Measurements from ENCODE around the gene FHIT. TPM values are rescaled to one million over a fixed set of nuclear protein-coding genes. Genes with fewer than 3 reads are reported as not detected.

The FHIT gene
- total RNA-seq, 1 experiment from 2014 or later = 0.87 TPM

DNA sequence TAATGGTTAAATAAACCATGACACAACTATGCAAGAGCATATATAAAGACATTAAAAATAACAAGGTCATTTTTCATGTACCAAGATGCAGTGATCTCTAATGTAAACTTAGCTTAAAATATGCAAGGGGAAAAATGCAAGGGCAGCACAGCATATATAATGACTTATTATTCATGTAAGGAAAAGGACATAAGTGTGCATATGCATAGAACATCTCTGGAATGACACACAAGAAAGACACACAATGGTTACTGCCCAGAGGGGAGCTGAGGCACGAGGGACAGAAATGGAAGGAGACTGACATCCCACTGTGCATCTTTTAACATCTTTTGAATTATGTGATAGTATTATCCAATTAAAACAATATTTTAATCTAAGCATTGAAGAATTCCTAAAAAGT, 79.0 kb downstream of the FHIT start:
- no peak for DNase-seq (ENCODE audit: low spot score)

- no peak for DNase-seq (ENCODE audit: low spot score)
These were observed 81.5 kb downstream of the FHIT start for GRCh38 chr3:61169621-61170251.

DNA sequence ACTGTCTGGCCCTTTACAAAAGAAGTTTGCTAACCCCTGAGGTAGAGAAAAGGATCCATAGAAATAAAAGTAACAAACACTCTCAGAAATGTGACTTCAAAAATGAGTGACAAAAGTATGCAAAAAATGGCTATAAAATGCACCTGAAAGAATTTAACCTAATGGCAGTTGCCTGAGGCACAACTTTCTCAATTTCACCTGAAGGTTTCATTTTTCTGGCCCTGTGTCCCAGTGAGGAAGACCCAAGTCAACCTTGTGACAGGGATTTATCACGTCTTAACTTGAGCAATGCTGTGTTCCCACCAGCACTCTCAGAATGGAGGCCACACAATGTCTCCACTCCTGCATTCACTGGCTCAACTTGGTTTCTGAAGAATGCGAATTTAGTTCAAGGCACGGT, 83.0 kb downstream of the FHIT start:
- no peak for DNase-seq (ENCODE audit: low spot score)

DNA sequence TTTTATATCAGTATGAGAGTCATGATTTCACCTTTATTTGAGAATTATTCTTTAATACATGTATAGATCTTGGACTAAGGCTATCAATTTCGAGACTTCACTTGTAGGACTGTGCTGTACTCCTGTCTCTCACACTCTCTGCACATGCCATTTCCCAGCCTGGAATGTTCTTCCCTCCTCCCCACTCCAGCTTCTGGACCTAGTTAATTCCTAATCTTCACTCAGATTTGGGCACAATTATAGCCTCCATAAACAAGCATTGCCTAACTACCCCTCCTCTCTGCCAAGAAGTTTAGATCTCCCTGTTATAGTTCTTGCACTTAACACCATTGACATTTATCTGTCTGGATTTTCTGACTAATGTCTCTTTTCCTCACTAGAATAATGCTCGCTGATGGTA, 88.3 kb downstream of the FHIT start:
- no peak for DNase-seq (ENCODE audit: low spot score)

GRCh38 chr3:61158667-61159066, 92.6 kb downstream of the FHIT start:
- DNase-seq (ENCODE audit: low spot score) = no peak

GRCh38 chr3:61158216-61158615, 93.0 kb downstream of the FHIT start:
- no peak for DNase-seq (ENCODE audit: low spot score)

DNA sequence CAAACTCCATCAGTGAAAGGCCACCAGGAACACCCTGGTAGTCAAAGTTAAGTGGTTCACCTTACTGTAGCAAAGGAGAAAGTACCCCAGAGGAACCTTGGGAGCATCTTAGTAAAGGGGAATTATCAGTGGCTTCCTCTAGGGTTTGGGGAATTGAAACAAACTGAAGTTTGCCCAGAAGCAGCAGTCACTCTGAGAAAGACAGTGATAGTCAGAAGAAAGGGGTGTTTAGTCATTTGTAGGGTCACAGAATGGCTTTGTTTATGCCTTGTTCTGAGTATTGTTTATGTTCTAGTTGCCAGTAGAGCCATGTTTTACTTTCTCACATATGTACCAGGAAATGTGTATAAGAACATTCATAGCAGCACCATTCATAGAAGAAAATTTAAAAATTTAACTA, 93.8 kb downstream of the FHIT start:
- DNase-seq (ENCODE audit: low spot score) = no peak

DNA sequence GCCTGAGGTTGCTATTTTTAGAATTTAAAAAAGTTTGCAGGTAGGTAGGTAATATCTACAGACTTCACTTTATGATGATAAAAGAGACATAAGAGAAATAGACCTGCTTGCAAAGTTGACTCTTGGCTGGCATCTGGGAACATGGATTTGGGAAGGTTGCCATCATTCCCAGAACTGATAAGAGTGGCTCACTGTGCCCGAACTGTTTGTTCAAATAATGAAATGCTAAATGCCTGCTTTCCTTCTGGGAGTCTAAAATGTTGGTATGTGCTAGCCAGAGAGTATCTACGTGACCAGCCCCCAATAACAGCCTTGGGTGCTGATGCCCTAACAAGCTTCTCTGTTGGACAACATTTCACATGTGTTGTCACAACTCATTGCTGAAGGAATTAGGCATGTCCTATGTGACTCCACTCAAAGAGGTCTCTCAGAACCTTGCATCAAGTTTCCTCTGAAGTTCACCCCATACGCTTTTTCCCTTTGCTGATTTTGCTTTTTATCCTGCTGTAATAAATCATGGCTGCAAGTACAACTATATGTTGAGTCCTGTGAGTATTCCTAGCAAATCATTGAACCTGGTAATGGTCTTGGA, 95.5 kb downstream of the FHIT start:
- no peak for DNase-seq (ENCODE audit: low spot score)

DNA sequence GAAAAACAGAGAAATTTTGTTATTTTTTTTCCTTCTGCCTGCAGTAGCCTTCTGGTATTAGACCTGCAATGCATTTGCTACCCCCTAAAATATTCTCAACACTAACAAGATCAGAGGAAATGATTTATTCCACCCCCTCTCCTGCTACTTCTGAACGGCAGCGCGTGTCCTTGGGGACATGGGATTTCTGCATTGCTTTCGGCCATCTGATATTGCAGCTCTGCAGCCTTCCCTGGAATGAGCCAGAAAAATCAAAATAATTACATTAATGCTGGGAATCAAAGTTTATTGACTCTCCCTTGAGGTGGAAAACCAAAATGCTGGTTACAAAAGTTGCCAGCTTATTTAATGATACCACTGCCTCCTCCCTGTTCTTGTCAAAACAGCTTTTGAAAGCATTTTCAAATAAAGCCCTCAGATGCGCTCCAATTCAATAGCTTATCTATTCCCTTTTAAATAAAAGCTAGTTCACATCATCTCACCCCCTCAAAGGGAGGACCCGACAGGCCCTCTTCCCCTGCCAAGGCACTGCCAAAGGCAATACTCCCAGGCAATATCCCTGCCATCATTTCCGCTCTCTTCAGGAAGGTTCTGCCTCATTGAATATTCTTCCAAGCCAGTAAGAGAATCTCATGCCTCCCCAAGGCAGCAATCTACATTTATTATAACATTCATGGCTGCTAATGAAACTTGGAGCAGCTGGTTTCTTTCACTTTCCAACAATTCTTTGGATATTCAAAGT, 96.6 kb downstream of the FHIT start:
- no peak for DNase-seq (ENCODE audit: low spot score)

DNA sequence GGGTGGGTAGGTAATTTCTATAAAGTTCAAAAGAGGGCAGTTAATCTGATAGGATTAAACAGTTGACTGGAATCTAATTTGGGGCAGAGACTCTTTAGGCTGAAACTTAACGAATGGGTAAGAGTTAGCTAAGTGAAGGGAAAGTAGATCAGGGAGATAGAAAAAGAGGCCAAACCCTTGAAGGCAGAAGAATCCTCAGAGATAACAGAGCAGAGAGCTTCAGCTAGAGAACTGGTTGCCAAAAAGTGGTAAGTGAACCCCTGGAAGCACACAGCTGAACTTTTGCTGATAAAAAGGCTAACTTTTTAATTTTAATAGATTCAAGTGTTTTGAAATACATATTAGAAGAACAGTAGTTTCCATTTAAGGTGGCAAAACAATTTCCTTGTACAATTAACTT, 99.2 kb downstream of the FHIT start:
- DNase-seq (ENCODE audit: low spot score) = no peak

DNA sequence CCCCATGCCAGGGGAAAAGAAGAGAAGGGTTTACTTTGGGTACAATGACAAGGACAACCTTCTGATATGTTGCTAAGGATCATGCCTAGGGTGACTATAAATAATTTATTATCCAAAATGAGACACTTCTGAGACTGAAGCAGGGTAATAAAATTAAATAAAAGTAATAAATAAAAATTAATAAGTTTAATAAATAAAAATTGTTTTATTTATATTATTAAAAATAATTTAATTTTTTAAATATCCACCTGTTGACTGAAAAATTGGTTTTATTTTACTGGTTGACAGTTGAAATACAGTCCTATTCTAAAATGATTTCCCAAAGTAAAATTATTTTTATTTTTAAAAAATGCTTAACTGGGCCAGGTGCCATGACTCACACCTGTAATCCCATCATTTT, 102.0 kb downstream of the FHIT start:
- no peak for DNase-seq (ENCODE audit: low spot score)

GRCh38 chr3:61146010-61146890, 105.0 kb downstream of the FHIT start:
- no peak for DNase-seq (ENCODE audit: low spot score)

- DNase-seq (ENCODE audit: low spot score) = no peak
These were observed 109.6 kb downstream of the FHIT start for GRCh38 chr3:61141697-61142096.

GRCh38 chr3:61141227-61141626, 110.0 kb downstream of the FHIT start:
- no peak for DNase-seq (ENCODE audit: low spot score)

GRCh38 chr3:61139686-61140085, 111.6 kb downstream of the FHIT start:
- no peak for DNase-seq (ENCODE audit: low spot score)

DNA sequence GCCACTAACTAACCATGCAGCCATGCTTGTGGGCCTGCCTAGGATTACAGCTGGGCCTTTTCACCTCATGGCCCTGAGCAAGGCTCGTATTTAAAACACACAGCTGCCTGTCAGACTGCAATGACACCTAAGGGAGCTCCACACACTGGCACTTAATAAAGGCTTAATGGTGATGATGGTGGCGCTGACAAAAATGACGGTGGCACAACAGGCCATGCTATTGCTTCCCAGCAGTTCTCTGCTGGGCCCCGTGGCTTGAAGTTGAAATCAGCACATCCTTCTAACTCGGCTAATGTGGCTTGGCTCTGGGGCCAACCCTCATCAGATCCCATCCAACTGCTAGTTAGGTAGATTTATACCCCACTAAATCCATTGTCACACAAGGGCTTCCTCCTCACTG, 112.9 kb downstream of the FHIT start:
- DNase-seq (ENCODE audit: low spot score) = no peak

DNA sequence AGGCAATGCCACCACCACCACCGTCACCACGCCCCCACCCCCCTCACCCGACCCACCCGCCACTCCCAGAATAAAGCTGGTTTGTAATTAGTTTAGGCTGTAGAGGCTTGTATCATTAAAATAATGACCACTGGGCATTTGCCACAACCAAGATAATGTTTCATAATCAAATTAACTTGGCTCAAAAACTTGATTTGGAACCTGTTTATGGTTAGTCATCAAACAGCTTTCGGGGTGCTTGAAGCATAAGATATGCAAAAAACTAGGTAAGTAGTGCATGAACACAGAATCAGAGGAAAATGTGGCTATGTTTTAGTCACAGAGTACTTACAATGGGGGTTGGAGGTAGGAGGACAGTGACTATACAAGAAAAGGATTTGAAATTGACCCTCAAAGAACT, 115.1 kb downstream of the FHIT start:
- DNase-seq (ENCODE audit: low spot score) = no peak

DNA sequence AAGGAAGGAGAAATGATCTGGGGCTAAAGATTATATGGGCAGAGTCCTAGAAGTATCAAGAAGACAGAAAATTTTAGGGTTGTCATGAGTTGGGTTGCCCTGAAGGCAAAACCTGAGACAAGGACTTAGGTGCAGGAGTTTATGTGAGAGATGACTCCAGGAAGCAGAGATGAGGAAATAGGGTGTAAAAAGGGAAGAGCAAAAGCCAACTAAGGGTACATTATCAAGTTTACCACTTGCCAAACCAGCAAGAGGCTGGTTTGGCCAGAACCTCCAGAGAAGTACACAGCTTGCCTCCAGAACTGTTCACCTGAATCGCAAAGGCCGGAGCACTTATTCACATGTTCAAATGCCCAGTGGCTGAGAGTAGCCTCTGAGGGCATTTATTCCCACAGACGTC, 116.7 kb downstream of the FHIT start:
- no peak for DNase-seq (ENCODE audit: low spot score)

DNA sequence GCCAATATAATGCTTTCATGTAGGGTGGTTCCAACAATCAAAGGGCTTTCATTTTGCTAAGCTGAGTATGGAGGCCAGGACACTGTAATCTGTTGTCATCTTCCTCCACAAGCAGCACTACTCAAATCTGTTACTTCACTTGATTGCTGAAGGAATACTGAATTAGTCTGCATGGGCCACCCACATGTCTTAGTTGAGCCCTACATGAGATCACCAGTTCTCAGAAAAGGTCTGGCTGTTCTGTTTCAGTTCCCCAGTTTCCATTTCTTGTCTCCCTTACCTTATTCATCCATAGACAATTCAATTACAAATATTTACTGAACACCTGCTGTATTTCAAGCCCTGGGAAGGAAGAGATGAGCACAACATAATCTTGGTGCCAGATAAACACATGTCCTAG, 119.2 kb downstream of the FHIT start:
- DNase-seq (ENCODE audit: low spot score) = no peak

DNA sequence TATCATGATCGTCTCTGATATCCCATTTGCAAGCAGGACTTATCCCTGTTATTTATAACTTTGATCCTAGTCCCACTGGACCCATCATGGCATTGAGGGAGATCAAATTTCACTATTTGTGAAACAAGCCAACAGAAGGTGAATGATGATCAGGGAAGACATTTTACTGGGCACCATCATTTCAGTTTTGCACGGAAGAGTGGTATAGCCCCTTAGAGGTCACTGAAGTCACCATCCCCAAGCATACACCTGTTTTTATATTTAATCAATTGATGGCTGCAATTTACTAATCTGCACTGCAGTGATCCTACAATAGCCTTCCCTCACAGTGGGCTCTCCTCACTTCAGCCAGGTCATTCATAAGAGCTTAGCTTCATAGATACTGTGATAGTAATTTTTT, 132.4 kb downstream of the FHIT start:
- DNase-seq (ENCODE audit: low spot score) = no peak

GRCh38 chr3:61117045-61117898, 134.0 kb downstream of the FHIT start:
- no peak for DNase-seq (ENCODE audit: low spot score)
